Measurements from ENCODE around the gene ZNF524. TPM values are rescaled to one million over a fixed set of nuclear protein-coding genes. Genes with fewer than 3 reads are reported as not detected.
A peak's percentile ranks its signal among the peaks of the same experiment; 100 is the strongest.

The ZNF524 gene
- total RNA-seq, 1 experiment from 2014 or later = 14.7 TPM

DNA sequence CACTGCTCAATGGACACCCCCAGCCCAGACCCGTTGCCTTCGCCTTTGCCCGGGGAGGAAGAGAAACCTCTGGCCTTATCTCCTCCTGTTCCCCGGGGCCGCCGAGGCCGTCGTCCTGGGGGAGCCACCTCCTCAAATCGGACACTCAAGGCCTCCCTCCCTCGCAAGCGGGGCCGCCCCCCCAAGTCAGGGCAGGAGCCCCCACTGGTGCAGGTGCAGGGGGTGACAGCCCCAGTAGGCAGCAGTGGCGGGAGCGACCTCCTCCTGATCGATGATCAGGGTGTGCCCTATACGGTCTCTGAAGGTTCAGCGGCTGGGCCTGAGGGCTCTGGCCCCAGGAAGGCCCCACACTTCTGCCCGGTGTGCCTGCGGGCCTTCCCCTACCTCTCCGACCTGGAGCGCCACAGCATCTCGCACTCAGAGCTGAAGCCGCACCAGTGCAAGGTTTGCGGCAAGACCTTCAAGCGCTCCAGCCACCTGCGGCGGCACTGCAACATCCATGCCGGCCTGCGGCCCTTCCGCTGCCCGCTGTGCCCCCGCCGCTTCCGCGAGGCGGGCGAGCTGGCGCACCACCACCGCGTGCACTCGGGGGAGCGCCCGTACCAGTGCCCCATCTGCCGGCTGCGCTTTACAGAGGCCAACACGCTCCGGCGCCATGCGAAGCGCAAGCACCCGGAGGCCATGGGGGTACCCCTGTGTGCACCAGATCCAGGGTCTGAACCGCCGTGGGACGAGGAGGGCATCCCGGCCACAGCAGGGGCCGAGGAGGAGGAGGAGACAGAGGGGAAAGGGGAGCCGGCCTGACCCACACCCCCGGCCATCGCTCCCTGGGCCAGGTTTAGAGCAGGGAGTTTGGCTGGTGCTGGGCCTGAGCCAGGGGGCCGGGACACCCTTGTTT lies 2.3 kb downstream of the ZNF524 start:
- no peak for DNase-seq (ENCODE audit: low read depth)

DNA sequence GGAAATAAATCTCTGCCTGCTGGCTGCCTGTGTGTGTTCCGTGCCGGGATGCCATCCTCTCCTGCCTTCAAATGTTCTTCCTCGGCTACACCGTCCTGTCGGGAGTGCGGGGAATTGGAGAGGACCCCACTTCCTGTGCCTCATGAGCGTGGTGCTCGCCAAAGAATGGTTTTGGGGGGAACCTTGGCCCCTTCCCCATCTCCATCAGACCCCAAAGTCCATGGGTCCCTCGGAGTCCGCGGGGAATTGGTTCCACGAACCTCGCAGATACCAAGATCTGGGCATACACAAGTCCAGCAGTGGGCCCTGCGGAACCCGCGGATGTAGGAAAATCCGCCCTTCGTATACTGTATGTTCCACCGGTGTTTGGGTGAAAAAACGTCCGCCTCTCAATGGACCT lies 3.0 kb downstream of the ZNF524 start:
- DNase-seq (ENCODE audit: low read depth) = no peak

DNA sequence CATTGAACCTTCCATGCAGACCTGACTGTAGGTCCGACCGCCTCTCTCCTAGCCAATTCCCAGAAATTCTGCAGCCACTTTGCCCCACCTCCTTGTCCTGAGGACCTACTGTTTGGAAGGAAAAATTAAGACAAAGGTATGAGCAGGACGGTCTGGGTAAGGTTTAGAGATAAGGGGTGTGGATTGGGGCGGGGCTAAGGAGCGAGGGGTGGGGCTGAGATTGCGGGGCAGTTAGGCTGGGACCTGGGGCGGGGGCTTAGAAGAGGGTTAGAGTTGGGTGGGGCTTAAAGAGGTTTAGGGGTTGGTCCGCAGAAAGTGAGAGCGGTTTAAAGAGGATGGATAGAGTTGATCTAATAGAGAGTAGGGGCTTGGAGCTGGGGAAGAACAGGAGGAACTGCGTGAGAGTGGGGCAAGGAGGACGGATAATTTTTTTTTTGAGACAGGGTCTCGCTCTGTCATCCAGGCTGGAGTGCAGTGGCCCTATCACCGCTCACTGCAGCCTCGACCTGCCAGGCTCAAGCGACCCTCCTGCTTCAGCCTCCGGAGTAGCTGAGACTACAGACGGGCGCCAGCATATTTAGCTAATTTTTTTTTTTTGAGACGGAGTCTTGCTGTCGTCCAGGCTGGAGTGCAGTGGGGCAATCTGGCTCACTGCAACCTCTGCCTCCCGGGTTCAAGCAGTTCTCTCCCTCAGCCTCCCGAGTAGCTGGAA lies 3.6 kb downstream of the ZNF524 start:
- DNase-seq (ENCODE audit: low read depth) = no peak

DNA sequence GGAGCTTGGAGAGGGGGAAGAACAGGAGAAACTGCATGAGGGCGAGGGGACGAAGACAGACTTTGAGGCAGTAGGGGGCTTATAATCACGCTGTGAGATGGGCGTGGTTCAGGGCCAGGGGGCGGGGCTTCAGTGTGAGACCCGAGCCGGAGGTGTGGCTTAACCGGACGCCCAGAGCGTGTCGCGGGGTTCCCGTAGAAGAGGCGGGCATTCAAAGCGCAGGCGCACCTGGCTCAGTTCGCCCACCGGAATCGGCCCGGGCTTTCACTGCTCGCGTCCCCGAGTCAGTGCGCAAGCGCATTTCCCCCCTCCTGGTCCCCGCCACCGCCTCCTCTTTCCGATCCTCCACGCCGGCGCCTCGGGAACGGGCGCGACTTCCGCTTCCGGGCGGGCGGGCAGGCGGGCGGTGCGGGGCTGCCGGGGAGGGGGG lies 5.1 kb downstream of the ZNF524 start:
- peak; percentile 95 for DNase-seq (ENCODE audit: low read depth)

DNA sequence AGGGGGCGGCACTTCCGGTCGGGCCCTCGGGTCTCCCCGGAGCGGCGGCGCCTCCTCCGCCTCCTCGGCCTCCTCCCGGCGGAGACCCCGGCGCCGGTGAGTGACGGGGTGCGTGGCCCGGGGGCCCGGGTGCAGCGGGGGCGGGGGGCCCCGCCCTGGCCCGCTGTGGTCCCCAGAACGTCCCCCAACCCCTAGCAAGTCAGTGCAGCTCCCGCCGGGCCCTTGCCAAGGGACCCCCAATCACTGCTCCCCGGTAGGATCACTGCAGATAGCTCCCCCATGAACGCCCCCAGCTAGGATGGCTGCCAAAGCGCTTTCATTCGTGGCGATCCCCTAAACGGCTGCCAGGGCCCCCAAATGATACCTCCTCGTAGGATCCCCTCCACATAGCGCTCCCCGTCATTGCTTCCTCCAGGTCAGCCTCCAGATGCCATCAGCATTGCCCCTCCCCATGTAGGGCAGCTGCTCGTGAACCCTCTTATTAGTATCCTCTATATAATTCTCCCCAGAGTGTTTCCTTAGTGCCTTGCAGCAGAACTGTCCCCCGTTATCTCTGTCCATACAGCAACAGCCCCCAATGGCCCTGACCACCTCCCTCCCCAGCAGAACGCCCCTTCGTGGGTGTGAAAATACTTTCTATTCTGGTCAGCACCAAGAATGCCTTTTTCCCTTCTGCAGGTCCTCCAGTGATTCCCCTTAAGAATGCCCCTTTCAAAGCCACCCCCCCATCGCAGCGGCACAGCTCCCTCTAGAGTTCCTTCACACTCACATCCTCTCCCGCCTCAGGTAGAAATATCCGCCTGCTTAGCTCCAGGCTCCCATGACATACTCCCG lies 5.8 kb downstream of the ZNF524 start, which contains the start of gene ZNF865:
ZNF865 (plus strand) TSS at position 11 of the 834 bp plus-strand sequence. CDS start 7,972 bp downstream, outside the sequence.
- DNase-seq (ENCODE audit: low read depth) = peak; percentile 84

DNA sequence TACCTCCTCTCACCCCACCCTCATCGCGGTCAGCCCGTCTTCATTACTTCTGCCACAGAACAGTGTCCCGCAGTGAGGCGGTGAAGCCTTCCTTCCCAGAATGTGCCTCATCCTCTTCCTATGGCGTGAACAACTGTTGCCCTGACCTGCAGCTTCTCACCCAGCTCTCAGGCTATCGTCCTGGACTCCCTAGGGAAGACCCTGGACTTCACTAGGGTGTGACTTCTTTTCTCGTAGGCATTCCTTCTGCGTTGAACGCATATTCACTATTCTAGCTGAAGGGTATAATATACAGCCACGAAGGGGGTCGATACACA lies 6.3 kb downstream of the ZNF524 start:
- DNase-seq (ENCODE audit: low read depth) = no peak

DNA sequence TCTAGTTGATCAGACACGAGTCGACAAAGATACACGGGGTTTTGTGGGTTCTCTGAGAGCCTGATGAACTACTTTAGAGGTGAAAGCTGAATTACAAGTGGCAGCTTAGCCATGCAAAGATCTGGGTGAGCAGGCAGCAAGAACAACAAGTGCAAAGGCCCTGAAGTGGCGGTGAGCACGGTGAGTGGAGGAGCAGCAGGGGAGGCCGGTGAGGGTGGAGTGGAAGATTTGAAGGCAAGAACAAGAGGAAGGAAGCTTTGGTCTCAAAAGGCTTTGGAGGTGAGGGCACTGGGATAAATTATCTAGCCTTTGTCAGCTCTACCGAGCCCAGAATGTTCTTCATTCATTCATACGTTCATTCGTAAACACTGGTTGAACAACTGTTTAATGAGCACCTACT lies 6.7 kb downstream of the ZNF524 start:
- no peak for DNase-seq (ENCODE audit: low read depth)

DNA sequence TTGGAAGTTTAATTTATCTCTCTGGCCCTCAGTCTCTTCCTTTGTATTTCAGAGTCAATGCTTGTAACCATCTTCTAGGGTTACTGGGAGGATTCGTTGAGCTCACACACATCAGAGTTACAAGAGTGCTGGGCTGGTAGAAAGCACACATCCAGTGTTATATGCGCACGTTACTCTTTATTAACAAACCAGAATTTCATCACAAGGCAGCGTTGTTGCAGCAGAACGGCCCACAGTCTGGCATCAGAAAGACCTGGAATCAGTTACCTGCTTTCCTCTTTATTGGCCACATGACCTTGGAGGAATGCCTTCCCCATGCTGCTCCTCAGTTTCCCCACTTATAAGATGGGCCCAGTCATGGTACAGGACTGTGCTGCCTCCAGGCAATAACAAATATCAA lies 9.2 kb downstream of the ZNF524 start:
- DNase-seq (ENCODE audit: low read depth) = no peak

DNA sequence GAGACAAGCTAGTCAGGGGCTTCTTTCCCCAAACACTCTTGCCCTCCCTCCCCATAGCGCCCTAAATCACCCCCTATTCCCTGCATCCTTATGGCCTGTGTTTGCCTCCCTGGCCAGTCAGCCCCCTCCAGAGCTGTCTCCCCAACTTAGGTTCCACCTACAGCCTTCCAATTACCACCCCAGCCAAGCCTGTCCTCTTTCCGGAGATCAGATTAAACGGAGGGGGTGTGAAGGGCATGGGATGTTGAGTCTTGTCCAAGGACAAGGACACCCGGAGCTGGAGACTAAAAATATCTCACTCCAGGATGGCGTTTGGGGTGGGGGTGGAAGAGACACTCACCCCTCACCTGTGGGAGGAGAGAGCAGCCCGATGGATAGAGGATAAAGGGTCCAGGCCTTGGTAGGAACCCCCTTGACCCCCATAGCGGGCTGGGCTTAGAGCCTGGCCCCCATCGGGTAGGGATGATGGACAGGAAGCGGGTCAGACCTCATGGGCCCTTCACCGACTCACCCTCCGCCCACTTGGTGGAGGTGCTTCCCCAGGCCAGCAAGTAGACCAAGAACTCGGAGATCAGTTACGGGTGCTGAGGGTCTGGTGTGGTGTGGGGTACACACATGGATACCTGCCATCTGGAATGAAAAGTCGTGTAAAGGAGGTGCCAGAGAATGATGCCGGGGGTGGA lies 11.4 kb downstream of the ZNF524 start:
- no peak for DNase-seq (ENCODE audit: low read depth)

DNA sequence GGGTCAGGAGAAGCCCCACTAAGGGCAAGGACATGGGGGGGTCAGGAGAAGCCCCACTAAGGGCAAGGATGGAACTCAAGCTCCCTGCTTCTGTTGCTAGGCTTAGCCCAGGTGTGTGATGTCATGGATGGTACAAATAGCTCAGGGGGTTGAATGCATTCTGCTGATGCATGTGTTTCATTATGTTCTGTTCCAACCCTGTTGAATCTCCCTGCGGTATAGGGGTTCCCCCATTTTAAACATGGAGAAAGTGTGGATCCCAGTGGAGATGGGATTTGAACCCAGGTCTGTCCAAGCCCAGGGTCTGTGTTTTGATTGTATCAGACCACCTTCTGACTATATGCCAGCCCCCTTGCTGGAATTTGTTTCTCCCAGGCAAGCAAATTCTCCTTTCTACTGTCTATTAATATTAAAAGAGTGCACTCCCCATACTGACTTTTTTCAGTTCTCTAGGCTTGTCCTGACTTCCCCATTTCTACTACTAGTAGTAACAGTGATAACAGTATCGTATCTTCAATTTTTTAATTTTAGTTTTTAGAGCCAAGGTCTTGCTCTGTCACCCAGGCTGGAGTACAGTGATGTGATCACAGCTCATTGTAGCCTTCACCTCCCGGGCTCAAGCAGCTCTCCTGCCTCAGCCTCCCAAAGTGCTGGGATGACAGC lies 12.0 kb downstream of the ZNF524 start:
- no peak for DNase-seq (ENCODE audit: low read depth)

DNA sequence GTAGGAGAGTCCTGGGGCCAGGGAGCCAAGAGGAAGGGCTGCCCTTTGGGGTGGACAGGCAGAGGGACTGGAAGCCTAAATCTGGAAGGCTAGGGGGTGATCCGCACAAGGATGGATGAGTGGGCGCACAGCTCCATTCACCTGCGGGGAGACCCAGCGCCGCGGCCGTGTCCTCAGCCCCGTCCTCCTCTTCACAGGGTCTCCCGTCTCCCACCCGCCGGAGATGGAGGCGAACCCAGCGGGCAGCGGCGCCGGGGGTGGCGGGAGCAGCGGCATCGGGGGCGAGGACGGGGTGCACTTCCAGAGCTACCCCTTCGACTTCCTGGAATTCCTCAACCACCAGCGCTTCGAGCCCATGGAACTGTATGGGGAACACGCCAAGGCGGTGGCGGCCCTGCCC lies 13.3 kb downstream of the ZNF524 start:
- no peak for DNase-seq (ENCODE audit: low read depth)

DNA sequence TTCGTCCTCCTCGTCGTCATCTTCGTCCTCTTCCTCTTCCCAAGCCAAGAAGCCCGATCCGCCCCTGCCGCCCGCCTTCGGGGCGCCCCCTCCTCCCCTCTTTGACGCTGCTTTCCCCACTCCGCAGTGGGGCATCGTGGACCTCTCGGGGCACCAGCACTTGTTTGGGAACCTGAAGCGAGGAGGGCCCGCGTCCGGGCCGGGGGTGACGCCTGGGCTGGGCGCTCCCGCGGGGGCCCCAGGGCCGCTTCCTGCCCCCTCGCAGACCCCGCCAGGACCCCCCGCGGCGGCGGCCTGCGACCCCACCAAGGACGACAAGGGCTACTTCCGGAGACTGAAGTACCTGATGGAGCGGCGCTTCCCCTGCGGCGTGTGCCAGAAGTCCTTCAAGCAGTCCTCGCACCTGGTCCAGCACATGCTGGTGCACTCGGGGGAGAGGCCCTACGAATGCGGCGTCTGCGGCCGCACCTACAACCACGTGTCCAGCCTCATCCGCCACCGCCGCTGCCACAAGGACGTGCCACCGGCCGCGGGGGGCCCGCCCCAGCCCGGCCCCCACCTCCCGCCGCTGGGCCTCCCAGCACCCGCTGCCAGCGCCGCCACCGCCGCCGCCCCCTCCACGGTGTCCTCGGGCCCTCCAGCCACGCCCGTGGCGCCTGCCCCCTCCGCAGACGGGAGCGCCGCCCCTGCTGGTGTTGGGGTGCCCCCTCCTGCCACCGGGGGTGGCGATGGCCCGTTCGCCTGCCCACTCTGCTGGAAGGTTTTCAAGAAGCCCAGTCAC lies 14.0 kb downstream of the ZNF524 start:
- DNase-seq (ENCODE audit: low read depth) = no peak

DNA sequence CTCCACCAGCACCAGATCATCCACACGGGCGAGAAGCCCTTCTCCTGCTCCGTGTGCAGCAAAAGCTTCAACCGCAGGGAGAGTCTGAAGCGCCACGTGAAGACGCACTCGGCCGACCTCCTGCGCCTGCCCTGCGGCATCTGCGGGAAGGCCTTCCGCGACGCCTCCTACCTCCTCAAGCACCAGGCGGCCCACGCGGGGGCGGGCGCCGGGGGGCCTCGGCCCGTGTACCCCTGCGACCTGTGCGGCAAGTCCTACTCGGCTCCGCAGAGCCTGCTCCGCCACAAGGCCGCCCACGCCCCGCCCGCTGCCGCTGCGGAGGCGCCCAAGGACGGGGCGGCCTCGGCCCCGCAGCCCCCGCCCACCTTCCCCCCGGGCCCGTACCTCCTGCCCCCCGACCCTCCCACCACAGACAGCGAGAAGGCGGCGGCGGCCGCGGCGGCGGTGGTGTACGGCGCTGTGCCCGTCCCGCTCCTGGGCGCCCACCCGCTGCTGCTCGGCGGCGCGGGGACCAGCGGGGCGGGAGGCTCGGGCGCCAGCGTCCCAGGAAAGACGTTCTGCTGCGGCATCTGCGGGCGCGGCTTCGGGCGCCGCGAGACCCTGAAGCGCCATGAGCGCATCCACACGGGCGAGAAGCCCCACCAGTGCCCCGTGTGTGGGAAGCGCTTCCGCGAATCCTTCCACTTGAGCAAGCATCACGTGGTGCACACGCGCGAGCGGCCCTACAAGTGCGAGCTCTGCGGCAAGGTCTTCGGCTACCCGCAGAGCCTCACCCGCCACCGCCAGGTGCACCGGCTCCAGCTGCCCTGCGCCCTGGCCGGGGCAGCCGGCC lies 14.8 kb downstream of the ZNF524 start:
- DNase-seq (ENCODE audit: low read depth) = no peak

DNA sequence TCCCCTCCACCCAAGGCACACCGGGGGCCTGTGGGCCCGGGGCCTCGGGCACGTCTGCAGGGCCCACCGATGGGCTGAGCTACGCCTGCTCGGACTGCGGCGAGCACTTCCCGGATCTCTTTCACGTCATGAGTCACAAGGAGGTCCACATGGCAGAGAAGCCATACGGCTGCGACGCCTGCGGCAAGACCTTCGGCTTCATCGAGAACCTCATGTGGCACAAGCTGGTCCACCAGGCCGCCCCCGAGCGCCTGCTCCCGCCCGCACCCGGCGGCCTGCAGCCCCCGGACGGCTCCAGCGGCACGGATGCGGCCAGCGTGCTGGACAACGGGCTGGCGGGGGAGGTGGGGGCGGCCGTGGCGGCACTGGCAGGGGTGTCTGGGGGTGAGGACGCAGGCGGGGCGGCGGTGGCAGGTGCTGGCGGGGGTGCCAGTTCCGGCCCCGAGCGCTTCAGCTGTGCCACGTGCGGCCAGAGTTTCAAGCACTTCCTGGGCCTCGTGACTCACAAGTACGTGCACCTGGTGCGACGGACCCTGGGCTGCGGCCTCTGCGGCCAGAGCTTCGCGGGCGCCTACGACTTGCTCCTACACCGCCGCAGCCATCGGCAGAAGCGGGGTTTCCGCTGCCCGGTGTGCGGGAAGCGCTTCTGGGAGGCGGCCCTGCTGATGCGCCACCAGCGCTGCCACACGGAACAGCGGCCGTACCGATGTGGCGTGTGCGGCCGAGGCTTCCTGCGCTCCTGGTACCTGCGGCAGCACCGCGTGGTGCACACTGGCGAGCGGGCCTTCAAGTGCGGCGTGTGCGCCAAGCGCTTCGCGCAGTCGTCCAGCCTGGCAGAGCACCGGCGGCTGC lies 15.7 kb downstream of the ZNF524 start:
- DNase-seq (ENCODE audit: low read depth) = no peak

DNA sequence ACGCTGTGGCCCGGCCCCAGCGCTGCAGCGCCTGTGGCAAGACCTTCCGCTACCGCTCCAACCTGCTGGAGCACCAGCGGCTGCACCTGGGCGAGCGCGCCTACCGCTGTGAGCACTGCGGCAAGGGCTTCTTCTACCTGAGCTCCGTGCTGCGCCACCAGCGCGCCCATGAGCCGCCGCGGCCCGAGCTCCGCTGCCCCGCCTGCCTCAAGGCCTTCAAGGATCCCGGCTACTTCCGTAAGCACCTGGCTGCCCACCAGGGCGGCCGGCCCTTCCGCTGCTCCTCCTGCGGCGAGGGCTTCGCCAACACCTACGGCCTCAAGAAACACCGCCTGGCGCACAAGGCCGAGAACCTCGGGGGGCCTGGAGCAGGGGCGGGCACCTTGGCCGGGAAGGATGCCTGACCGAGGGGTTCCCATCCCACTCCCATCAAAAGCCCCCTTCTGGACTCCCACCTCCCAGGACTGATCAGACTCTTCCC lies 16.3 kb downstream of the ZNF524 start:
- DNase-seq (ENCODE audit: low read depth) = no peak

DNA sequence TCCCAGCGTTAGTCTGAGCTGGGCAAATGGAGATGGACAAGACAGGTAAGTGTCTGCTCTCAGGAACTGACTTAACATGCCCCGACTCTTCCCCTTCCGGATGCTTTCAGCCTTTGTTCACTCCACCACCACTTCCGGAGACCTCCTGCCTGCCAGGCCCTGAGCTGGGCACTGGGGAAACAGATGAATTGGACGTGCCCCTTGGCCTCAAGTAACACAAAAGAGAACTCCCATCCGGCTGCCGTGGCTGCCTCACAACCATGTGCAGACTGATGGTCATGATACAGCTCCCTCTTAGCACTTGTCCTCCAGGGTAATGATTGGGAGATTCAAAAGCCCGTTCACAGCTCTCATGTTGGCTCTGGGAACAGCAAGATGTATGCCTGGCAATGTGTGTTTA lies 17.3 kb downstream of the ZNF524 start:
- no peak for DNase-seq (ENCODE audit: low read depth)

DNA sequence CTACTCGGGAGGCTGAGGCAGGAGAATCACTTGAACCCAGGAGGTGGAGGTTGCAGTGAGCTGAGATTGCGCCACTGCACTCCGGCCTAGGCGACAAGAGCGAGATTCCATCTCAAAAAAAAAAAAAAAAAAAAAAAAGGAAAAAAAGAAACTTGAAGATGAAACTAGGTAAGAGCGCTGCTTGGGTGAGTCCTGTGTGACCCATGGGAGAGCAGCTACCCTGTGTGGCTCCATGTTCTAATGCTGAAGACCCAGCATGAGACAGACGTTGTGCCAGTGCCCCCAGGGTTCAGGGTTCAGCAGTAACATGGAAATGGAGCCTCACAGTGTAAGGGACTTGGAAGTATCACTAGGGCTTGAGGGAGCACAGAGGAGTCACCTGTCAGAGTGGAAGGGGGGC lies 18.3 kb downstream of the ZNF524 start:
- DNase-seq (ENCODE audit: low read depth) = no peak

DNA sequence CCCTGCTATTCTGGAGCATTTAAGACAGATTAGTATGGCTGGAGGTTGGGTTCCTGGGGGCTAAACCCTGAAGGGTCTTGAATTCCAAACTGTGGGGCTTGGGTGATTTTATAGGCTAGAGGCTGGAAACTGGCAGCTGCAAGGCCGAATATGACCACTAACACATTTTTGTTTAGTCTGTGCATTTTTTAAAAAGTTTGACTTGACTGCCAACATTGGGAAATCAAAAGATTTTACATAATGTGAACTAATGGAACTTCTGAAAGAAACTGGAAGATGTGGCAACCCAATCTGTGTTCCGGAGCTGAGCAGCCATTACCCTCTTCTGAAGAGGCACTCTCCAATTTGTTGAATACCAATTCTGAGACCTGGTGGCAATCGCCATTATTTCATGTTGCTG lies 19.2 kb downstream of the ZNF524 start:
- no peak for DNase-seq (ENCODE audit: low read depth)

Measured in RPMI7951 (cell line).